Endothelial cell (in vitro differentiated cells): ENCODE measurements around the gene MARCHF4. TPM values are rescaled to one million over a fixed set of nuclear protein-coding genes. Genes with fewer than 3 reads are reported as not detected.
A peak's percentile ranks its signal among the peaks of the same experiment; 100 is the strongest.

Experiments
- DNase-seq: peaks from one replicate; pipeline ENCODE4 v3.0.0; 2021; ENCODE audit warnings: low spot score
- H3K27ac Mint-ChIP-seq: one replicate; pipeline ENCODE4 v1.8.0; 2021; ENCODE audit warnings: mixed read lengths, inconsistent platforms; ENCODE audit not compliant: unreplicated experiment
- H3K27me3 Mint-ChIP-seq: one replicate; pipeline ENCODE4 v1.8.0; 2021; ENCODE audit warnings: mild to moderate bottlenecking, moderate library complexity, mixed read lengths, inconsistent platforms; ENCODE audit not compliant: unreplicated experiment
- H3K36me3 Mint-ChIP-seq: one replicate; pipeline ENCODE4 v1.8.0; 2021; ENCODE audit warnings: mild to moderate bottlenecking, low read depth, mixed read lengths, inconsistent platforms; ENCODE audit not compliant: unreplicated experiment
- H3K4me1 Mint-ChIP-seq: one replicate; pipeline ENCODE4 v1.8.0; 2021; ENCODE audit warnings: mild to moderate bottlenecking, mixed read lengths, inconsistent platforms; ENCODE audit not compliant: unreplicated experiment
- H3K4me3 Mint-ChIP-seq: one replicate; pipeline ENCODE4 v1.8.0; 2021; ENCODE audit warnings: mild to moderate bottlenecking, mixed read lengths, inconsistent platforms; ENCODE audit not compliant: unreplicated experiment
- H3K9me3 Mint-ChIP-seq: one replicate; pipeline ENCODE4 v1.8.0; 2021; ENCODE audit warnings: mixed read lengths, inconsistent platforms; ENCODE audit not compliant: unreplicated experiment
- total RNA-seq: library from RNA; stranded (reverse); fragmentation: NEBNext Ultra II Directional; extraction: Animal tissue kit (Norgen Biotek cat#: 25700); gene quantifications from one replicate; pipeline ENCODE4 v1.2.1, GENCODE V29; 2021; ENCODE audit not compliant: unreplicated experiment
- TF ChIP-seq, protein P1 (sequence below): fragments of 200-600 bp; sonication (generic); IDR thresholded peaks from one replicate; pipeline ENCODE4 v1.5.0; 2021; ENCODE audit warnings: antibody characterized with exemption; ENCODE audit not compliant: unreplicated experiment

MARCHF4 gene
- total RNA-seq, 1 donor from 2014 or later = 0.46 TPM

GRCh38 chr2:216404010-216404618, 31.8 kb upstream of the MARCHF4 start:
- Mint-ChIP-seq H3K27me3 (peaks cover 3% of the 10 kb centered on the region), H3K36me3 (no peaks in the 10 kb centered on the region), H3K27ac (no peak overlapping the region), H3K4me3 (no peak overlapping the region), H3K9me3 (no peaks in the 10 kb centered on the region), H3K4me1 (peaks cover 25% of the 10 kb centered on the region)
- DNase-seq = peak; percentile 18
- TF ChIP-seq, protein P1, sequence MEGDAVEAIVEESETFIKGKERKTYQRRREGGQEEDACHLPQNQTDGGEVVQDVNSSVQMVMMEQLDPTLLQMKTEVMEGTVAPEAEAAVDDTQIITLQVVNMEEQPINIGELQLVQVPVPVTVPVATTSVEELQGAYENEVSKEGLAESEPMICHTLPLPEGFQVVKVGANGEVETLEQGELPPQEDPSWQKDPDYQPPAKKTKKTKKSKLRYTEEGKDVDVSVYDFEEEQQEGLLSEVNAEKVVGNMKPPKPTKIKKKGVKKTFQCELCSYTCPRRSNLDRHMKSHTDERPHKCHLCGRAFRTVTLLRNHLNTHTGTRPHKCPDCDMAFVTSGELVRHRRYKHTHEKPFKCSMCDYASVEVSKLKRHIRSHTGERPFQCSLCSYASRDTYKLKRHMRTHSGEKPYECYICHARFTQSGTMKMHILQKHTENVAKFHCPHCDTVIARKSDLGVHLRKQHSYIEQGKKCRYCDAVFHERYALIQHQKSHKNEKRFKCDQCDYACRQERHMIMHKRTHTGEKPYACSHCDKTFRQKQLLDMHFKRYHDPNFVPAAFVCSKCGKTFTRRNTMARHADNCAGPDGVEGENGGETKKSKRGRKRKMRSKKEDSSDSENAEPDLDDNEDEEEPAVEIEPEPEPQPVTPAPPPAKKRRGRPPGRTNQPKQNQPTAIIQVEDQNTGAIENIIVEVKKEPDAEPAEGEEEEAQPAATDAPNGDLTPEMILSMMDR = peak; percentile 84

- no peaks in the 10 kb centered on the region for H3K36me3 Mint-ChIP-seq
- H3K4me1 Mint-ChIP-seq = peaks cover 21% of the 10 kb centered on the region
- H3K4me3 Mint-ChIP-seq = no peak overlapping the region
- H3K27ac Mint-ChIP-seq = peak overlapping the region; percentile 95
- TF ChIP-seq, protein P1 = no peak
- H3K27me3 Mint-ChIP-seq = peaks cover 3% of the 10 kb centered on the region
- H3K9me3 Mint-ChIP-seq = no peaks in the 10 kb centered on the region
- DNase-seq = no peak
Measured at GRCh38 chr2:216402751-216403150, 30.5 kb upstream of the MARCHF4 start.

DNA sequence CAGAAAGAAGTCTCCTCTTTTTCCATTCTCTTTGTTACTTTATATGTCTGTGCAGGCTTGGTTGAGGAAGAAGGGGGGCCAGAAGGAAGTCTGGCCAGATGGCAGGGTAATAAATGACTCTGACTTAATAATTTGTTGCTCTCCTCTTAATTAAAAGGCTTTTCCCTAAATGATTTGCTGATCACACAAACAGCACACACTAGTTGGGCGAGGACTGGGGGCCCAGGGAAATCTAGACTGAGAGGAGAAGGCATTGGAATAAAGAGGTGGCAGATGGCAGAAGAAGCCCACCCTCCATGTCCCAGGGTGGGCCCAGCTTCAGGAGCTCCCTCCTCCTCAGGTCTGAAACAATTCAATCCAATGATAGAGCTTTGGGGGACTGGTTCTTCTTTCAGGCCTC, 27.3 kb upstream of the MARCHF4 start:
- TF ChIP-seq, protein P1 = no peak
- no peak for DNase-seq
- peaks cover 15% of the 10 kb centered on the region for H3K4me1 Mint-ChIP-seq
- no peak overlapping the region for H3K27ac Mint-ChIP-seq
- H3K9me3 Mint-ChIP-seq = no peaks in the 10 kb centered on the region
- no peaks in the 10 kb centered on the region for H3K36me3 Mint-ChIP-seq
- peaks cover 3% of the 10 kb centered on the region for H3K27me3 Mint-ChIP-seq
- H3K4me3 Mint-ChIP-seq = no peak overlapping the region

DNA sequence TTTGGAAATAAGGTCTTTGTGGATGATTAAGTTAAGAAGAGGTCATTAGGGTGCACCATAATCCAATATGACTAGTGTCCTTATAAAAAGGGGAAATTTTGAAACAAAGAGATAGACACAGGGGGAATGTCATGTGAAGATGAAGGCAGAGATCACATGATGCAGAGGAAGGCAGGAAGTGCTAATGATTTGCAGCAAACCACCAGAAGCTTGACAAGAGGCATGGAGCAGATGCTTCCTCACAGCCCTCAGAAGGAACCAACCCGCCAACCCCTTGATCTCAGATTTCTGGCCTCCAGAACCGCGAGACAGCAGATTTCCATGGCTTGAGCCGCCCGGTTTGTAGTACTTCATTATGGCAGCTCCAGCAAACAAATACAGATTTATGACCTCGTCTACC, 22.6 kb upstream of the MARCHF4 start:
- TF ChIP-seq, protein P1 = no peak
- Mint-ChIP-seq H3K9me3 (no peaks in the 10 kb centered on the region), H3K27me3 (peaks cover 5% of the 10 kb centered on the region), H3K36me3 (no peaks in the 10 kb centered on the region), H3K4me1 (peaks cover 7% of the 10 kb centered on the region), H3K27ac (no peak overlapping the region), H3K4me3 (no peak overlapping the region)
- no peak for DNase-seq

- Mint-ChIP-seq H3K4me3 (no peak overlapping the region), H3K36me3 (no peaks in the 10 kb centered on the region), H3K9me3 (no peaks in the 10 kb centered on the region), H3K27ac (no peak overlapping the region), H3K27me3 (peaks cover 5% of the 10 kb centered on the region), H3K4me1 (peaks cover 3% of the 10 kb centered on the region)
- TF ChIP-seq, protein P1 = no peak
- no peak for DNase-seq
Measured at GRCh38 chr2:216392945-216393840, 20.9 kb upstream of the MARCHF4 start.
